ENCODE data around the gene RHBDL3. TPM values are rescaled to one million over a fixed set of nuclear protein-coding genes. Genes with fewer than 3 reads are reported as not detected.

Gene RHBDL3, protein sequence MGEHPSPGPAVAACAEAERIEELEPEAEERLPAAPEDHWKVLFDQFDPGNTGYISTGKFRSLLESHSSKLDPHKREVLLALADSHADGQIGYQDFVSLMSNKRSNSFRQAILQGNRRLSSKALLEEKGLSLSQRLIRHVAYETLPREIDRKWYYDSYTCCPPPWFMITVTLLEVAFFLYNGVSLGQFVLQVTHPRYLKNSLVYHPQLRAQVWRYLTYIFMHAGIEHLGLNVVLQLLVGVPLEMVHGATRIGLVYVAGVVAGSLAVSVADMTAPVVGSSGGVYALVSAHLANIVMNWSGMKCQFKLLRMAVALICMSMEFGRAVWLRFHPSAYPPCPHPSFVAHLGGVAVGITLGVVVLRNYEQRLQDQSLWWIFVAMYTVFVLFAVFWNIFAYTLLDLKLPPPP
- 35.6 TPM for total RNA-seq

DNA sequence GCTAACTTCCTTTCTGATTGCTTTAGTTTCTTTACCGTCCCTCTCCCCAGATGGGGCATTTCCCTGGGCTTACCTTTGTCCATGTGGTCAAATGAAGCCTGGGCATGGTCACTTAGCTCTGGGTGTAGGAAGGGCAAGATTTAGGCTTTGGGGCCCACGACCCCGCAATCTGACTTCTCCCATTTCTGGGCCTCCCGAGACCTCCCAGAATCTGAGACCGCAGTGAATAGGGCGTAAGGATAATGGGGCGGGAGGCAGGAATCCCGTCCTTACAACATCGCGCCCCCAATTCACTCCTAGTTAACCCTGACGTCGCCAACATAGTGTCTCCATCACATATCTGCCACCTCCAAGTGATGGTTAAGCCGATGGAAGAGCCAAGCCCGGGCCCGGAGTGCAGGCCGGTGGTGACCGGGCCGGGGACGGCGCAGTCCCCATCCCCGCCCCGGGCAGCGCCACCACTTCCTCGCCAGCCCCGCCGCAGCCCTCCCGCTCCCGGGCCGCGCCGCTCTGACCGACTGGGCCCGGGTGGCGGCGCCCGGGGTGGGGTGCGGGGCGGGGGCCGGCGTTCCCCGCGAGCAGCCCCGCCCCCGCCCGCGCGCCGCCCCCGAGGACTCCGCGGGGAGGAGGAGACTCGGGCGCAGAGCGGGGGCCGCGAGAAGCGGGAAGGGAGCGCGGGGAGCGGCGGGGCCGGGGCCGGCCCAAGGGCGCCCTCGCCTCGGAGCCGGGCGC, at the start of gene RHBDL3:
TSS of gene RHBDL3 (plus strand) at position 641 of the 732 bp plus-strand sequence. CDS start 358 bp downstream, outside the sequence.

DNA sequence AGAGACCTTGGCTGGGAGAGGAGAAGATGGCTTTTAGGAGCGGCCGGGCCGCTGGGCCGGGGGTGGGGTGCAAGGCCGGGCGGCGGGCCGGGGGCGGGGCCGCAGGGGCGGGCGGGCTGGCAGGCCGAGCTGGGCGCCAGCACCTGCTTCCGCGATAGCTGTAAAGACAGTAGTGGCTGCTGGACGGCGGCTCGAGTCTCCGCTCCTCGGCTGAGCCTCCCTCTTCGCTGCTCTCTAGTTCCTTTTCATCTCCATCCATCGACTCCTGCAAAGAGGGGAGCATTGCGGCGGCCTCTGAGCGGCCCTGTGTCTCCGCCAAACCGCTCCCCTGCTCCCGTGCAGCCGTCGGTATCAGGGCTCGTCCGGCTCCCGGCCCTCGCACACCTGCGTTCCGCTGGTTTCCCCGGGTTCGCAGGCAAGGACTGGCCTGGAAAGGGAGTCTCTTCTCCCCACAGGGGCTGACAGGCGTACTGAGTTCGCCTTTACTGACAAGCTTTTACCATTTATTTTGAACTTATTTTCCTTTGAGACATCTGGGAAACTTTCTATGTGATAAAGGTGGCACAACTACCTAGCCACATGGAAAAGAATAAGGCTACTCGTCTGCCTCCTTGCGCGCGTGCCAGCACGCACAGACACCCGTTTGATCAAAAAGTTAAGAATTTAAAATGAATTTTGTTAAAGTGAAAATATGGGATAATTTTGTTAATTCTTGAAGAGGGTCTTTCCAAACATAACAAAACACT, 76.4 kb downstream of the RHBDL3 start, which contains the start of gene C17orf75:
TSS of gene C17orf75 (minus strand) at position 317 of the 746 bp plus-strand sequence. CDS start at position 283, 34 bp downstream.

DNA sequence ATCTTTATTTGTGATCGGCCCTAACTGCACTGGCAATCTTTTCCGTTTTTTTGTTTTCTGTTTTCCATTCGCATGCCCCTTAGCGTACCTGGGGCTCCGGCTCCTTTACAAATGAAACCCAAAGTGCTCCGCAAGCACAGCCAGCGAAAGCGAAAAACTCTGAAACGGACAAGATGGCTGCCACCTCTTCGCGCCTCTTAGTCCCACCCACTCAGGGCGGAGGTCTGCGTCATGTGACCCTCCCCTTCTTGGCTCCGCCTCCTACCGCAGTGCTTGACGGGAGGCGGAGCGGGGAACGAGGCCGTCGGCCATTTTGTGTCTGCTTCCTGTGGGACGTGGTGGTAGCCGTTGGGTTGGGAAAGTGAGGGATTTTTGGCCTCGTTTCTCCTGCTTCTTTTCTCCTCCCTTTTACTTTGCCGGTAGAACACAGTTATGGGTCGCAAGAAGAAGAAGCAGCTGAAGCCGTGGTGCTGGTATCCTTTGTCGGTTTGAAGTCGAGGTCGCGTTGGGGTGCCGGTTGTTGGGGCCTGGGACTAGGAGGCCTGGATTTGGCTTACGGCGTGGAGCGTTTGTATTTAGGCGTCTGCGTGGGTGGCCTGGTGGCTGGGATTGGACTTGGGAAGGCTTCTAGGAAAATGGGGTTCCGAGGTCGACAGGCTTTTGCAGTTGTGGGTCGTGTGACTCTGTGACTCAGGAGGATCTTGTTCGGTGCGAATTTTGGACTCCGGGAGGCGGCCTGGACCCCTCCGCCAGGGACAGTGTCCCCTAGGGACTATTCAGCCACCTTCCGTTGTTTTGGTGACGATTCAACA, 84.4 kb downstream of the RHBDL3 start, which contains the start of gene ZNF207:
TSS of gene ZNF207 (plus strand) at position 304 of the 812 bp plus-strand sequence. CDS start at position 433, 129 bp downstream.

Other genes starting within 250 kb of the RHBDL3 start
- 180 TPM for gene RHOT1, start 123.3 kb upstream of the RHBDL3 start, total RNA-seq
- gene C17orf75, start 76.3 kb downstream of the RHBDL3 start, total RNA-seq: 39.1 TPM
- gene ZNF207, start 84.3 kb downstream of the RHBDL3 start, total RNA-seq: 302 TPM
- 86.1 TPM for gene PSMD11, start 178.7 kb downstream of the RHBDL3 start, total RNA-seq
- gene CDK5R1, start 221.2 kb downstream of the RHBDL3 start, total RNA-seq: 39.2 TPM

All from camera-type eye (tissue), 1 donor.